ENCODE results near the gene CHIC2. TPM values are rescaled to one million over a fixed set of nuclear protein-coding genes. Genes with fewer than 3 reads are reported as not detected.

Gene CHIC2
- total RNA-seq, 1 experiment from 2014 or later: 34.8 TPM

DNA sequence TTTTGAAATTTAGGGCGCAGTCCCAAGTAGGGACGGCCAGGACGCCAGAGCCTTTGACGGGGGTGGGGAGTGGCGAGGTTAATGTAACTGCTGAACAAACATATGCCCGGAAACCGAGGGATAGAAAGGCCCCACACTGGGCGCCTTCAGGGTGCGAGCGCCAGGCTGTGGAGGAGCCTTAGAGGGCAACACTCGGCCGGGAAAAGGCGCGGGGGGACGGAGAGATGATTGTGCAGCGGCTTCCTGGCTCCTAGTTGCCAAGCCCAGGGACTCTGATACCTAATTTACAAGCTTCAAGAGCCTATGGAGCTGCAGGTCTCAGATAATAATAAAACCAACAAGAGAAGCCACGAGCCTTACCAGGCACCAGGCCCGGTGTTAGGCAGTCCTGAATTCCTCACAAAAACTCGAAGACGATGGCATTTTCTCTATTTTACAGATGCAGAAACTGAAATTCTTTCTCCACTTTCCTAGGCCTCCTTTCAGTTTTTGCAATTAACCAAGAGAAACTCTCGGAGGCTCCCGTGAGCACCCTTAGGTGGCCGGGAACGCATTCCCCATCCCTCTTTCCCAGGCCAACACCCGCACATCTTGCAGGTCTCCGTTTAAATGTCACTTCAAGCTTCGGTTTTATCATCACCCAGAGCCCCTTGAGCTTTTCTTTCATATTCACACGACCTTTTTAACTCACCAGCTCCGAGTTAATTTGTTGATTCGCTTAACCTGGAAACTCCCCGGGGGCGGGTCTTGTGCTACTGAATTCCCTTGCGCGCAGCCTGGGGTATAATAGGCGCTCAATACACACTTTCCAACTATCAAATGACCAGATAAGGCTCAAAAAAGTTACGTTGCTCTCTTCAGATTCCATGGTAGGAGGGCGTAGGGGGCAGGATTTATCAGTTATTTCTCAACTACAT lies 29.2 kb upstream of the CHIC2 start:
- no peak for DNase-seq (ENCODE audit: low read depth)

DNA sequence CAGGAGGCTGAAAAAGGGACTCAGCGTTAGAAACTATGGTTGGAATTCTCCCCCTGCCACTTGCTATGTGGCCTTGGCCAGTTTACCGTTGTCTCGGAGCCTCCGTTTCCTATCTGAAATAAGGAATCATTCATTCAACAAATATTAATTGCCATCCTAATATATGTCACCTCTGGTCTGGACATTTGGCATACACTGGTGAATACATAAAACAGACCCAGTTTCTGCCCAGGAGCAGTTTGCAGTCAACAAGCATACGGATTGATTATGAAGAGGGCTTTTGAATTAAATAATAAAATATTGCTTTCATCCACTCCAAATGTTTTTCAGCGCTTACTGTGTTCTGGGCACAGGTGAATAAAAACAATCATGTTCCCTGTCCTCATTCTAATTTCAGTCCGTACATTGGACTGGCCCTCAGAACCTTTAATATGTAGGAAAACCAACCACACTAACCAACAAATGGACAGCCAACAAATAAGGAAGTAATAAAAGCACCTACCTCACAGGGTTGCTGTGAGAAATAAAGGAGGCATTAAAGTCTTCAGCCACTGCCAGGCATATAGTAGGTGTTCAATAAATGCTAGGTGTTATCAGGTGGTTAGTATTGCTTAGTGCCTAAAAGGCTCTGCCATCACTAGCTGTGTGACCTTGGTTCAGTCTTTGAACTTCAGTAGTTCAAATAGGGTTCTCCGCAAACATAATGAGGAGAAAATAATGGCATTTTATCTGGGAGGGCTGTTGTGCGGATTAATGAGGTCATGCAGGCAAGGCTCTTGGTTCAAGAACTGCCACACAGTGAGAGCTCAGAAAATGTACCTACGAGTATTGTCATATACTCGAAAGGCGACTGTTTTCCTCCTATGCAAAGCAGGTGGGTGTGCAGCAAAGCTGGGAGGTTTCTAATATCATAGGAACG lies 28.3 kb upstream of the CHIC2 start:
- no peak for DNase-seq (ENCODE audit: low read depth)

DNA sequence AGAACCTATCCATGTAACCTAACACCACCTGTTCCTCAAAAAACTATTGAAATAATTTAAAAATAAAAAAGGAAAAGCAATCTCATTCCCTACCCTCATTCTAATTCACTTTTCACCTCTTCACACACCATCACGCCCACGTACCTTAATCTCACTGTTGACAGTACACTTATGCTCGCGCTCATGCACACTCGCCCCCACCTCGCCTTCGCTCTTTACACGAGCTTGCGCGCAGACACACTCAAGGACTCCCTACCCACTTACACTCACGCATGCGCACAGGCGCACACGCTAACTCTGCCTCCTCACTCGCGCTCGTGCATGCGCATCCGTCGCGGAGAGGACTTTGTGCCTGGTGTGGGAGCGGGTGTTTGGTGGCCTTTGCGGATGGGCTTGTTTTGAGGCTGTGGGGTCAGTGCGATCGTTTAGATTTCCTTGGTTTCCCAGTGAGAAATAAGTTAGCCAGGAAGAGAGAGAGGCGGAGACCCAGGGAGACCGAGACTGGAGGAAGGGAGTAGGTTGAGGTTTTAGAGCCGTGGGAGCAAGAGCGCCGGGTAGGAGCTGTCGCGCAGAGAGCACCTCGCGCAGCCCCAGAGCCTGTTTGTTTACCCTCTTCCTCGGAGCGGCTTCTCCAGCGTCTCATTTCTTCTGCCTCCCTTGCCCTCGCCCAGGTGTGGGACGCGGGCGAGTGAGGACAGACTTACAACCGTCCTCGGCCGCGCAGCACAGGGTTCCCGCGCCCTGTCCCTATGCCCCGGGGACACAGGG lies 27.4 kb upstream of the CHIC2 start:
- DNase-seq (ENCODE audit: low read depth): peak; percentile 68

DNA sequence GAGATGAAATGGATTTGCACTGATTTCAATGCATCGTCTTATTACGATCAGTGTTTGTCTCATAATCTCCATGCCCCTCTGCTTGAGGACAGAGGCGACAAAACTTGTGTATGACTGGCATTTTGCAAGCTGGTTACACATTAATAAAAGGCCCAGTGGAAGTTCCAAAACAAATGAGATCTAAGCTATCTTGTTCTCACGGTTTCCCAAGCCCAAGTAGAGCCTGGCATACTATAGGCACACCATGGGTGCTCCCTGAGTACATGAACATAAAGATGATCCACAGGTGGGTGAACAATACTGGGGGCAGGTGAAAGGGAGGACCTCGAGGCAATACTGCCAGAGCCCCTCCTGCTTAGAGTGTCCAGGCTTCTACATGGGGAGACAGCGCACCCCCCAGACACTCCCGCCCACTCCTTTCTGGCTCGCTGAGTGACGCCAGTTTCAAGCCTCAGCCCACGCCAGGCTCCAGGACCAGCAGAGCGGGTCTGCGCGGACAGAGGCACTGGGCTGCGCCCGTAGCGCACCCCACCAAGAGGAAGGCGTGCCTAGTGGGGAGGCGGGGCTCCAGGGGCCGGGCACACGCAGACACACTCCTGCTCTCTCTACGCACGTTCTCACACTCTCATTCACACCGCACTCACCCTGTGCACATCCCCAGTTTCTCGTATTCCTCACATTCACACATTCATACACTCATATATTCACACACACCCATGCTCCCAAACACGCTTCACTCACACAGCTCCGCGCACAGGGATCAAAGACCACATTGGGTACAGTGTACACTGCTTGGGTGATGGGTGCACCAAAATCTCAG lies 26.6 kb upstream of the CHIC2 start:
- no peak for DNase-seq (ENCODE audit: low read depth)

DNA sequence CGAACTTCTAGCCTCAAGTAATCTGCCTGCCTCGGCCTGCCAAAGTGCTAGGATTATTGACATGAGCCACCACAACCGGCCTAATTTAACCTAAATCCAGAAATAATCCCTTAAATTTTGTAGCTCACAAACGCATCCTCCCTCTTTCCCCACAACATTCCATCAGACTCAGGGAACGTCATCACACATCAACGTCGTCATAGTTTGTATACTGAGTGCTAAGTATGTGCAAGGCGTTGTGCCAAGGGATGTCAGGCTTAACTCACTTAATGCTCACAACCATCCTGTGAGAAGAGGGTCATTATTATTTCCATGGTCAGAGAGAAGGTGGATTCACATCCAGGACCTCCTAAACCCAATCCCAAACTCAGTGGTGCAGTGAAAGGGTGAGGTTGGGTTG lies 26.0 kb upstream of the CHIC2 start:
- DNase-seq (ENCODE audit: low read depth): no peak

DNA sequence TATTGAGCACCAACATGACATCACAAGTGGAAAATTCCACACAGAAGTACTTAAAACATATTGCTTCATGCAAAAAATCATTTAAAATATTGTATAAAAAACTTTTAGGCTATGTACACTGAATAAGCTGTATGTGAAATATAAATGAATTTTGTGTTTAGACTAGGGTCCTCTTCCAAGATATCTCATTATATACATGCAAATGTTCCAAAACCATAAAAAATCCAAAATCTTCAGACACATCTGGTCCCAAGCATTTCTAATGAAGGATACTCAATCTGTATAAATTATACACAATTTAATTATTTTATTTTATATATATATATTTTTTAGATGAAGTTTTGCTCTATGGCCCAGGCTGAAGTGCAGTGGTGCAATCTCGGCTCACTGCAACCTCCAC lies 25.5 kb upstream of the CHIC2 start:
- DNase-seq (ENCODE audit: low read depth): no peak

DNA sequence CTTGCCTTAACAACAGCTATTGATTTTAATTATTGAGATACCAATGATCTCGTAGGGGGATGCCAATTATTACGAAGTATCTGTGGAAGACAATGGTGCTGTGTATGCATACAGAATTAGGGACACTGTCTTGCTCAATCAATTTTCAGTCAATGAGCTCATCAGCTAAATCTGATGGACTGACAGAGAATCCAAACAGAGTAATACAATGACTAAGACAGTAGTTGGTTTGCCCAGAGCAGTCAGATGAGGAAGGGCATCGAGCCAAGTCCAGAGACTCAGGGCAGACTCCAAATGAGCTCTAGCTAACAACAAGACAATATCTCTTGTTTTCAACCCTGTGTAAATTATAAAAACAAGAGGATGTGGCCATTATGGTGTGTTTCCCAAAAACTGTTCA lies 20.9 kb upstream of the CHIC2 start:
- DNase-seq (ENCODE audit: low read depth): peak; percentile 87

DNA sequence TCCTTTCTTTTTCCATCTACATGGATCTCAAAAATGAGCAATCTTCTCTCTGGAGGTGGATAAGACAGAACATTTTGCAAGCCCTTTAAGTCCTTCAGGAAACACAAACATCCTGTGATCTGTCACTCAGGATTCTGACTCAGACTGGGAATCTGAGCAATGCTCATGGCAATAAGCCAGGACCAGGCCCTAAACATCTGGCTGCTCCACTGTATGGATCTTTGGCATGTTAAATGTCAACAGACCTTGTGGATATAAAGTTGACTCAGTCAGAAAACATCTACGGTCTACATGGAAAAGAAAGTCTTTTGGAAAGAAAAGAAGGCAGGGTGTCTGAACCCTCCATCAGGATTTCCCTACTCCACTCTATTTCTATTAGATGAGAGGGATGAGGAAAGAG lies 17.8 kb upstream of the CHIC2 start:
- DNase-seq (ENCODE audit: low read depth): peak; percentile 95

DNA sequence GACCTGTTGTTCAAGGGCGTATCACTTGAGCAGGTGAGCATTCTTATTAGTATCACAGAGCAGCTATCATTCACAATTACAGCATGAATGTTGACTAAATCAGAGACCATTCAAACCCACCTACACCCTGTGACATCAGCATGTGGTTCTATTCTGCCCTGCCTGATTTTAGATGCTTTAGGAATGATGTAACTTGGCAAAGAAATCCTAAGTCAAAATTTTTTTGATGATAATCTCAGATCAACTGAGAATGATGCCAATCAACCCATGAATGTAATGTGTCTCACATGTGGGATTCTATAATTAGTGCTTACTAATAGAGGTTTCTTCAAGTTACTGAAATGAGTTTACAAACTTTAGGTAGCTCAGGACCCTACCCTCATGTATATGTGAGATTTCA lies 13.4 kb upstream of the CHIC2 start:
- peak; percentile 61 for DNase-seq (ENCODE audit: low read depth)

DNA sequence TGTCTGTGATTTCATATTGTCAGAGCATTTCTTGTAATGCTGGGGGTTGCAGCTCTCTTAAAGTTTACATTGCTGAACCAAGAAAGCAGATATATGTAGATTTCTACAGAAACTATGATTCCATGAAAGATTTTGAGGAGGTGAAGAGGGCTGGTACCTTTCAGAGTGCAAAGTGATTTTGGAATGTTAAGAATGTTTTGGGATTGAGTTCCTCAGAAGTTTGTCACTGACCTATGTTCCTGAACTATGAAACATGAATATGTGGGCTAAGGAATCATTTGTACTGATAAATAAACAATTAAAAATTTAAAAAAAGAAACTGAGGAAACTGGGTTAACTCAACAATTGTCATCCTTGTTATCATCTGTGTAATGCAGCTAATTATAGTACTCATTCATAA lies 12.3 kb upstream of the CHIC2 start:
- DNase-seq (ENCODE audit: low read depth): peak; percentile 36

DNA sequence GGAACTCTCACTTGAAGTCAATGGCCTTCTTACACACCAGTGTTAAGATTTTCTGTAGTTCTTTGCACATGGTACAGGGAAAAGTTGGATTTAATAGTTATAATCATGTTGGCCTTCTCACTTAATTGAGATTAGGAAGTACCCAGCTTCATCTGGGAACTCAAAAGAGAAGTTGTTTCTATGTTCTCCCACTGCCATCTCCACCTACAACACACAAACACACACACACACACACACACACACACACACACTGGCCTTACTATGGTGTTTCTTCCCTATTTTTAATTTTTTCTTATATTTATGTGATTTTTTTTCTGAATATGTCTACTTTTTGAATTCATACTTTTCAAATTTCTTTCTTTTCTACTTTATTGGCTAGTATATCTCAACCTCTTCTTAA lies 10.0 kb upstream of the CHIC2 start:
- DNase-seq (ENCODE audit: low read depth): no peak

DNA sequence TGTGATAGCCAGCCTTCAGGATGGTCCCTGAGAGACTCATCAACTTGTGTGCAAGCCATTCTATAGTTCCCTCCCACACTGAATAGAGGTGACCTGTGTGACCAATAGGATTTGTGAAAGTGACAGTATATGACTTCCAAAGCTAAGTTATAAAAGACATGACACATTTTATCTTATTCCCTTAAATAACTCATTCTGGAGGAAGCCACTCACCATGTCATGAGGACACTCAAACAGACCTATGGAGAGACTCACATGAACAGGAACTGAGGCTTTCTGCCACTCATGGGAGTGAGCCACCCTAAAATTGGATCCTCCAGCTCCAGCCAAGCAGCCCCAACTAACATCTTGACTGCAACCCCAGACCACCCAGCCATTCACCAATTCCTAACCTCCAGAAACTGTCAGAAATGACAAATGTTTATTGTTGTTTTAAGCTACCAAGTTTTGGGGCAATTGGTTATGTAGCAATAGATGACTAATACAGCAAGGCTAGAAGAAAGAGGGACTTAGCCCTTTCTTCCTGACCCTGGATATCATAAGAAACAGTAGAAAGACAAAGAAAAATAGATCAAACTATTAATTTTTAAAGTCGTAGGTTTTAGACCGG lies 9.0 kb upstream of the CHIC2 start:
- DNase-seq (ENCODE audit: low read depth): peak; percentile 41

DNA sequence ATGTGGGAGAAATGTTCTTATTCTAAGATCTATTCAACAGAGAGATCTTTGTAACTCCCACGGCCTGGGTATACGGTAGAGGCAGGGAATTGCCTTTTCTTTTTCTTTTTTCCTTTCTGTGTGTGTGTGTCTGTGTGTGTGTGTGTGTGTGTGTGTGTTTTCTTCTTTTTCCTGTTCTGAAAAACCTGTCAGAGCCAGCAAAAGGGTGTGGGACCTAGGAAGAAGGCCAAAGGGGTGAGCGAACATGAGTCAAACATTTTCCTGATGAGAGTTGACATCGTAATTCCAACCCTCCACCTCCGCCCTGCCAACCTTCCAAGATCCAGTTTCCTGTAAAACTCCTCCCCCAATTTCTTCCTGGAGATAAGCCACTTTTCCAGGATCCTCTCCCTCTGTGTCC lies 2.8 kb upstream of the CHIC2 start:
- DNase-seq (ENCODE audit: low read depth): peak; percentile 86

DNA sequence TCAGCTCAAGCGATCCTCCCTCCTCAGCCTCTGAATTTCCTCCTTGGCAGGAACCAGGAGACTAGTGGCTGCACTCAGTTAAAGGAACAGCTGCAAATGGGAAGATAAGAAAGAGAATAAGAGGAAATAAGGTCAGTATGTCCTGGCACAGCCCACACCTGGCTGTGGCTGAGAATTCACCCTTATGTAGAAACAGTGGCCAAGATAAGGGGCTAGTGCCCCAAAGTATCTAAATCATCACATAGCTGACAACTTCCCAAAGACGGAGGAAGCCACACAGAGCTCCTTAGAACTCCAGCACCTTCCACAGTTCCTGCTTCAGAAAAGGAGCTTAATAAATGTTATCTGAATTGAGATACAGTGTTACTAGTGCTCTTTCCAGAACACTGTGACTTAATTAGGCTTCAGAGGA lies 2.3 kb upstream of the CHIC2 start:
- no peak for DNase-seq (ENCODE audit: low read depth)

DNA sequence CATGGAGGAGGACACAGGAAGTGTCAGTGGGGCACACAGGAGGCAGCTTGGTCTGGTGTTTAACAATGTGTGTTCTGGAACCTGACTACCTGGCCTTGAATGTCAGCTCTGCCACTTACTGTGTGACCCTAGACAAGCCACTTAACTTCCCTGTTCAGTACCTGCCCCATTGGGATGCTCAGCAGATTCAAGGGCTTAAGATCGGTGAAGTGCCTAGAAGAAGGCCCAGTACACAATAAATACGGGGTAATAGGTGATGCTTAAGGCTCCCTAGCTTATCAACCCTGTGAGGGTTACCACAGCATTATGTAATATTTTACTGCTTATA lies 1.6 kb upstream of the CHIC2 start:
- DNase-seq (ENCODE audit: low read depth): no peak

DNA sequence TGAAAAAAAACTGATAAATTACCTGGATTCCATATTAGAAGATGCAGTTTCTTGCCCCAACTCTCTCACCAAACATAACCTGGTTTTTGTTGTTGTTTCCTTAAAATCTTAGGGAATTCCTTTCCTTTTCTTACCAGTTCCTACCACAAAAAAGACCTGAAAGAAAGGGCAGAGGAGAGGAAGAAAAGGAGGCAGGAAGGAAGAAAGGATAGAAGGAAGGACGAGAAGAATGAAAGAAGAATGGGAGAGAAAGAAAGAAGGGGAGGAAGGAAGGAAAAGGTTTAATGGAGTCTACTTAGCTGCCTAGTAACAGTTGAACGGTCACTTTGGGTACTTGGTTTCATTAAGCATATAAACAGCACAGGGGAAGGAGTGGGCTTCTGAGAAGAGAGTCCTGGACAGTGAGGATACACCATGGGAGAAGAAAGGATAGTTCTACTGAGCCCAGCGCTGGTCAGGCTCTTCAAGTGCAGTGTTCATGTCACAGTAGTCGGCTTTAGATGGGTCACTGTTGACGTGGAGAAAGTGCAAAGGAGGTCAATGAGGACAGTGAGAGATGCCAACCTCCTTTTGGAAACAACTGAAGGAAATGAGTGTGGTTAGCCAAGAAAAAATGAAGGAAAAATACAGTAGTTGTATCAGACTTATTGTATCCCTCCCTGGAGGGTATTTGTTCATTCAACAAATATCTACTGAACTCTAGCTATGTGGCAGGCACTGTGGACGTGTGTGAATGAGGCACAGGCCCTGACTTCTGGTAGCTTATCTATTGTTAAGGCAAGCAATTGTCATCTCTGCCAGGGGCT lies 1.1 kb upstream of the CHIC2 start:
- peak; percentile 78 for DNase-seq (ENCODE audit: low read depth)

DNA sequence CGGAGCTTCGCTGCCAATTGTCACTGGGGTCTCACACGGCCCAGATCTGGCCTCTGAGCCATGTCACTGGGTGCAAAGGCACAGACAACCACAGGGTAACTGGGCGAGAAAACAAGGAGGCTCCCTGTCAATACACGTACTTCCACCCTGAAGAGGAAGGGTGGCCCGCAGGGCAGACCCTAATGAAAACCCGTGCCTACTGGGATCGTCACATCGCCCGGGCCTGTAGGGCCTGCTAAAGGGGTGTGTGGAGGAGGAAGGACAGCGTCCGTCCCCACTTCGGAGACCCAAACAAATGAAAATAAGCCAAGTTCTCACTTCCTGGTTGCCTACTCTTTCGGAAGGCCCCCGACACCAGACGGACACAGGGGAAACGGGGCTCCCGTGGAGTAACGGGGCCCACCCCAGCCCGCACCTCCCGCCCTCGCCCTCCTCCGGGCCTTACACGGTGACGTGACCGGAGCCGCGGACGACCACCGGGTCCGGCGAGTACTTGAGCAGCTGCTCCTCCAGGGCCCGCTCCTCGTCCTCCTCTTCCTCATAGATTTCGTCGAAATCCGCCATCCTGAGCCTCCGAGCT lies 578 bp downstream of the CHIC2 start:
- peak; percentile 40 for DNase-seq (ENCODE audit: low read depth)

DNA sequence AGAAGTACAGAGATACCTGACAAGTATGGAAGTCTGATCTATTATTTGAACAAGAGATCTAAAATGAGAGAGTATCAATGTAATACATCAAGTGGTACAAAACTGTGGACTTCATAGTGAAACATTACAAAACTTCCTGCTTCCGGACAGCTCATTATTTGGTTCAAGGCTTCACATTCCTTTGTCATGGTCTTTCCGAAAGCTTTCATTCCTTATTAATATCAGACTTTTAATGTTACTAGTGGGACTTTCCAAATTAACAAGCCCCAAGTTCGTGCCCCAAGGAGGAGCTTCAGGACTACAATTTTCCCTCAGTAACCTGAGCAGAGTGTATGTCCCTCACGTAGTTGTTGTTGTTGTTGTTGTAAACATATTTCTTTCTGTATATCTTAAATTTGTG lies 1.2 kb downstream of the CHIC2 start:
- DNase-seq (ENCODE audit: low read depth): peak; percentile 57

DNA sequence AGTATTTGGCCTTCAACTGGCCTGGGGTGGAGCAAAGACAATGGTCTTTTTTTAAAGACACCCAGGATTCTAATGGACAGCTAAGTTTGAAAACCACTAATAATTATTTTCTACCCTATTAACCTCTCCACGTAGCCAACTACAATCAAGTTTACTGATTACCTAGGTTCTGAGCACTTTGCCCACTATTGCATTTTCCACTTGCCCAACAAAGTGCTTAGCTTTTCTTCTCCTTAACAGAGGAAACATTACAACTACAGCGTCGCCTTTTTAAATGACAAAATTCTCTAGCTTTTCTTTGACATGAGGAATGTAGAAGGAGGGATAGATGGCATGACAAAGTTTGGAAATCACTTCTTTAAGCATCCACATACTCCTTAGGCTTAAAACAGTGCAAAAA lies 2.0 kb downstream of the CHIC2 start:
- DNase-seq (ENCODE audit: low read depth): no peak

DNA sequence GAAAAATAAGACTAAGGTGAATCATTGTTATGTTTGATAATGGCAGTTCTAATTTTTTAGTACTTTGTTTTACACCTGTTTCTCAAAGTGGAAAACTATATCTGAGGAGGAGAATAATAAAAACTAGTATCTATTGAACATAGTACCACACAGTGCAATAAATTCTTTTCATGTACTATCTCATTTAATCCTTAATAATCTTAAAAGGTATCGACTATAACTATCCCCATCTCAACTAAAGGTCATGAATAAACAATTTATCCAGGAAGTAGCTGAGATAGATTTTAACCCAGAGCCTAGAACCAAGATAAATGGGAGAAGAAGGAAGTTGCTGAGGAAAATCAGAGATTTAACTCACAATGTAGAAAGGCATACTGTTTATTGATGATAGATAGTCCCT lies 2.5 kb downstream of the CHIC2 start:
- no peak for DNase-seq (ENCODE audit: low read depth)
